ENCODE measurements around the gene CASP8.

GRCh38 chr2:201246280-201246679 is 14.1 kb upstream of the CASP8 start:
- TF ChIP-seq CTCF (IDR thresholded peaks at IDR 0.05; ENCODE audit: borderline replicate concordance, extremely low read depth, low read length, poor library complexity, severe bottlenecking): no peak
- TF ChIP-seq EZH2 (IDR thresholded peaks at IDR 0.05; ENCODE audit: borderline replicate concordance, low read depth, low read length, severe bottlenecking): no peak

Data from DND-41 (cell line).